Astrocyte (in vitro differentiated cells and primary cell): ENCODE data around the gene OLA1. TPM values are rescaled to one million over a fixed set of nuclear protein-coding genes. Genes with fewer than 3 reads are reported as not detected.
"Not testable (repeated sequence)": the region's sequence is repeated elsewhere in the genome, so short reads cannot be mapped to it uniquely, and the experiment has no call there.

ENCODE experiments used
- DNase-seq: peaks from one replicate; pipeline ENCODE4 v3.0.0-alpha.2; 2010; ENCODE audit warnings: low read depth
- FAIRE-seq: peaks from 2 replicates; lab custom pipeline; 2011; peaks lifted over from hg19 to GRCh38; lab: Jason Lieb, UNC
- H2AFZ ChIP-seq: 2 replicates; pipeline ENCODE4 v1.6.0; 2012; ENCODE audit warnings: low read depth, low read length, inconsistent platforms
- H3K27ac ChIP-seq: 2 replicates; pipeline ENCODE4 v1.5.1; 2011; ENCODE audit warnings: low read depth, low read length, inconsistent platforms
- H3K27me3 ChIP-seq: 2 replicates; pipeline ENCODE4 v1.6.0; 2011; ENCODE audit warnings: low read length, inconsistent platforms; ENCODE audit not compliant: insufficient read depth
- H3K36me3 ChIP-seq: 2 replicates; pipeline ENCODE4 v1.5.1; 2011; ENCODE audit warnings: low read length, inconsistent platforms; ENCODE audit not compliant: insufficient read depth
- H3K4me1 ChIP-seq: 2 replicates; pipeline ENCODE4 v1.5.1; 2011; ENCODE audit warnings: low read length, inconsistent platforms; ENCODE audit not compliant: insufficient read depth
- H3K4me2 ChIP-seq: 2 replicates; pipeline ENCODE4 v1.6.0; 2012; ENCODE audit warnings: low read length, inconsistent platforms
- H3K4me3 ChIP-seq: 2 replicates; pipeline ENCODE4 v1.5.1; 2011; ENCODE audit warnings: low read depth, mild to moderate bottlenecking, low read length, inconsistent platforms; ENCODE audit not compliant: insufficient read depth
- H3K79me2 ChIP-seq: 2 replicates; pipeline ENCODE4 v1.6.0; 2012; ENCODE audit warnings: mild to moderate bottlenecking, low read length, inconsistent platforms; ENCODE audit not compliant: insufficient read depth
- H3K9ac ChIP-seq: 2 replicates; pipeline ENCODE4 v1.6.0; 2012; ENCODE audit warnings: mild to moderate bottlenecking, low read length, inconsistent platforms
- H3K9me3 ChIP-seq: 2 replicates; pipeline ENCODE4 v1.5.1; 2012; ENCODE audit warnings: low read depth, mild to moderate bottlenecking, low read length, inconsistent platforms; ENCODE audit not compliant: insufficient read depth
- H4K20me1 ChIP-seq: 2 replicates; pipeline ENCODE4 v1.6.0; 2012; ENCODE audit warnings: low read length, inconsistent platforms; ENCODE audit not compliant: insufficient read depth
- H3K27ac Mint-ChIP-seq: one replicate; pipeline ENCODE4 v1.8.0; 2021; ENCODE audit warnings: mild to moderate bottlenecking, mixed read lengths; ENCODE audit not compliant: unreplicated experiment
- H3K27me3 Mint-ChIP-seq: one replicate; pipeline ENCODE4 v1.8.0; 2021; ENCODE audit warnings: low read depth, mixed read lengths; ENCODE audit not compliant: unreplicated experiment
- H3K36me3 Mint-ChIP-seq: one replicate; pipeline ENCODE4 v1.8.0; 2021; ENCODE audit warnings: low read depth, mixed read lengths; ENCODE audit not compliant: unreplicated experiment
- H3K4me1 Mint-ChIP-seq: one replicate; pipeline ENCODE4 v1.8.0; 2021; ENCODE audit warnings: low read depth, mixed read lengths; ENCODE audit not compliant: unreplicated experiment
- H3K4me3 Mint-ChIP-seq: one replicate; pipeline ENCODE4 v1.8.0; 2021; ENCODE audit warnings: mild to moderate bottlenecking, moderate library complexity, mixed read lengths; ENCODE audit not compliant: unreplicated experiment
- H3K9me3 Mint-ChIP-seq: one replicate; pipeline ENCODE4 v1.8.0; 2021; ENCODE audit warnings: mild to moderate bottlenecking, mixed read lengths; ENCODE audit not compliant: unreplicated experiment
- CTCF ChIP-seq: IDR thresholded peaks from 2 replicates; pipeline ENCODE4 v1.5.1; 2011; ENCODE audit warnings: low read depth, mild to moderate bottlenecking, inconsistent platforms, low read length, moderate library complexity; ENCODE audit not compliant: insufficient read depth
- EZH2 ChIP-seq: IDR thresholded peaks from 2 replicates; pipeline ENCODE4 v1.6.1; 2012; ENCODE audit warnings: mild to moderate bottlenecking, low read length, inconsistent platforms; ENCODE audit not compliant: insufficient read depth
- total RNA-seq: library from RNA; stranded (reverse); gene quantifications from 2 replicates; pipeline ENCODE4 v1.2.1, GENCODE V29; 2021

OLA1 gene
- total RNA-seq, 1 donor from 2014 or later = 104 TPM

- no peaks in the 10 kb centered on the region for H3K27me3 Mint-ChIP-seq
- FAIRE-seq = no peak
Observed at GRCh38 chr2:174282441-174282840, 34.1 kb upstream of the OLA1 start.

DNA sequence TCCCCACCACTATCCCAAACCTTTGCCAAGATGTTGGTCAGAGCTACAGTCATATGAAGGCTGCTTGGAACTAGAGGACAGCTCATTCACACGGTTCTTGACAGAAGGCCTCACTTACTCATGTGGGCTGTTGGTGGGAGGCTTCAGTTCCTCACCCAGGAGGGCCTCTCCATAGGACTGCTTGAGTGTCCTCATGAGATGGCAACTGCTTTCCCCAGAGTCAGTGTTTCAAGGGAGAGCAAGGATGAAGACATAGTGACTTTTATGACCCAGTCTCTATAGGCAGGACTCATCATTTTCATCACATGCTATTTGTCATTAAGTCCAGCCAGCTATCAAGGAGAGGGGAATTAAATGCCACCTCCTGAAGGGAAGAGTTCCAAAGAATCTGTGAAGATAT lies 33.4 kb upstream of the OLA1 start:
- Histone ChIP-seq H3K36me3 (no peaks in the 10 kb centered on the region), H3K4me2 (no peak overlapping the region), H3K4me3 (no peak overlapping the region), H3K79me2 (no peaks in the 10 kb centered on the region), H3K27ac (no peak overlapping the region), H3K27me3 (no peaks in the 10 kb centered on the region), H4K20me1 (no peaks in the 10 kb centered on the region), H3K4me1 (no peaks in the 10 kb centered on the region), H3K9ac (no peak overlapping the region), H3K9me3 (no peaks in the 10 kb centered on the region), H2AFZ (no peak overlapping the region)
- Mint-ChIP-seq H3K4me1 (no peaks in the 10 kb centered on the region), H3K36me3 (no peaks in the 10 kb centered on the region), H3K9me3 (no peaks in the 10 kb centered on the region), H3K27ac (no peak overlapping the region), H3K4me3 (no peak overlapping the region), H3K27me3 (no peaks in the 10 kb centered on the region)
- DNase-seq (no peak), FAIRE-seq (no peak)
- TF ChIP-seq CTCF = no peak
- TF ChIP-seq EZH2 = no peak

More at GRCh38 chr2:174282441-174282840, 34.1 kb upstream of the OLA1 start:
- Histone ChIP-seq H3K36me3 (no peaks in the 10 kb centered on the region), H3K27ac (no peak overlapping the region), H3K79me2 (no peaks in the 10 kb centered on the region), H2AFZ (no peak overlapping the region), H4K20me1 (no peaks in the 10 kb centered on the region), H3K4me2 (no peak overlapping the region), H3K4me1 (no peaks in the 10 kb centered on the region), H3K4me3 (no peak overlapping the region), H3K9ac (no peak overlapping the region), H3K9me3 (no peaks in the 10 kb centered on the region), H3K27me3 (no peaks in the 10 kb centered on the region)
- Mint-ChIP-seq H3K4me3 (no peak overlapping the region), H3K36me3 (no peaks in the 10 kb centered on the region), H3K9me3 (no peaks in the 10 kb centered on the region), H3K27ac (no peak overlapping the region), H3K4me1 (no peaks in the 10 kb centered on the region)
- no peak for DNase-seq
- TF ChIP-seq CTCF (no peak), EZH2 (no peak)

GRCh38 chr2:174280596-174280995 lies 32.3 kb upstream of the OLA1 start:
- no peak for DNase-seq
- TF ChIP-seq EZH2 = no peak
- no peak for TF ChIP-seq CTCF

DNA sequence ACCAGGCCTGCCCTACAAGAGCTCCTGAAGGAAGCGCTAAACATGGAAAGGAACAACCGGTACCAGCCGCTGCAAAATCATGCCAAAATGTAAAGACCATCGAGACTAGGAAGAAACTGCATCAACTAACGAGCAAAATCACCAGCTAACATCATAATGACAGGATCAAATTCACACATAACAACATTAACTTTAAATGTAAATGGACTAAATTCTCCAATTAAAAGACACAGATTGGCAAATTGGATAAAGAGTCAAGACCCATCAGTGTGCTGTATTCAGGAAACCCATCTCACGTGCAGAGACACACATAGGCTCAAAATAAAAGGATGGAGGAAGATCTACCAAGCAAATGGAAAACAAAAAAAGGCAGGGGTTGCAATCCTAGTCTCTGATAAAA lies 21.9 kb upstream of the OLA1 start:
- not testable (repeated sequence) for H3K36me3 ChIP-seq, H3K27ac ChIP-seq, H3K27ac Mint-ChIP-seq, H2AFZ ChIP-seq, H3K27me3 Mint-ChIP-seq, H3K27me3 ChIP-seq, H3K4me1 Mint-ChIP-seq, H3K4me3 Mint-ChIP-seq, H3K9ac ChIP-seq, H4K20me1 ChIP-seq, FAIRE-seq, H3K4me1 ChIP-seq, H3K9me3 ChIP-seq, H3K9me3 Mint-ChIP-seq, H3K4me2 ChIP-seq, H3K4me3 ChIP-seq, H3K79me2 ChIP-seq, DNase-seq, H3K36me3 Mint-ChIP-seq

More at GRCh38 chr2:174280596-174280995, 32.3 kb upstream of the OLA1 start:
- H3K4me2 ChIP-seq = no peak overlapping the region
- H3K9ac ChIP-seq = no peak overlapping the region
- Mint-ChIP-seq H3K27me3 (no peaks in the 10 kb centered on the region), H3K36me3 (no peaks in the 10 kb centered on the region), H3K27ac (no peak overlapping the region), H3K4me1 (no peaks in the 10 kb centered on the region), H3K9me3 (no peaks in the 10 kb centered on the region), H3K4me3 (no peak overlapping the region)
- H3K36me3 ChIP-seq = no peaks in the 10 kb centered on the region
- H3K27ac ChIP-seq = no peak overlapping the region
- no peak for FAIRE-seq
- no peaks in the 10 kb centered on the region for H3K4me1 ChIP-seq
- H2AFZ ChIP-seq = no peak overlapping the region
- no peaks in the 10 kb centered on the region for H3K27me3 ChIP-seq
- H3K4me3 ChIP-seq = no peak overlapping the region
- H3K9me3 ChIP-seq = no peaks in the 10 kb centered on the region
- H4K20me1 ChIP-seq = no peaks in the 10 kb centered on the region
- no peaks in the 10 kb centered on the region for H3K79me2 ChIP-seq
